Left ventricle myocardium superior (tissue), 1 donor: ENCODE results near the gene SMAD3. TPM values are rescaled to one million over a fixed set of nuclear protein-coding genes. Genes with fewer than 3 reads are reported as not detected.

Experiments used
- ATAC-seq: fragments of 200-7000 bp; cut with Tn5 transposase; one replicate; pipeline ENCODE4 v1.9.1; 2020; ENCODE audit warnings: mild to moderate bottlenecking, moderate library complexity
- DNase-seq: peaks from one replicate; pipeline ENCODE4 v3.0.0-alpha.2; 2020
- intact Hi-C: fragments of 100-400 bp; cut with micrococcal nuclease; formaldehyde crosslinking; loops from one replicate; pipeline ENCODE4 v1.11.0; 2022
- total RNA-seq: library from RNA; stranded (reverse); fragmentation: NEBNext Ultra II Directional; extraction: Animal tissue kit (Norgen Biotek cat#: 25700); gene quantifications from one replicate; pipeline ENCODE4 v1.2.1, GENCODE V29; 2021
- donor health status: DM: no; HTN: yes; CAD: no; lungs with severe emphysema.

The SMAD3 gene
- total RNA-seq, 1 donor from 2014 or later, result 16.7 TPM

- intact Hi-C loops, result no loop called here
- ATAC-seq (peak; percentile 89), DNase-seq (peak; percentile 75)
These were observed 25.9 kb downstream of the SMAD3 start for GRCh38 chr15:67091071-67091979.

GRCh38 chr15:67091980-67092677 lies 26.7 kb downstream of the SMAD3 start:
- ATAC-seq (no peak), DNase-seq (no peak)
- intact Hi-C loops, result no loop called here

- no peak for DNase-seq
- no peak for ATAC-seq
- intact Hi-C loops, result no loop called here
These were observed 27.5 kb downstream of the SMAD3 start for GRCh38 chr15:67092752-67093503.

GRCh38 chr15:67093504-67093862 lies 28.1 kb downstream of the SMAD3 start:
- DNase-seq, result peak; percentile 47

GRCh38 chr15:67094001-67094826 lies 28.8 kb downstream of the SMAD3 start:
- no peak for DNase-seq
- intact Hi-C loops, result no loop called here
- ATAC-seq, result no peak

More at GRCh38 chr15:67093504-67093862, 28.1 kb downstream of the SMAD3 start:
- intact Hi-C loops, result no loop called here
- ATAC-seq, result peak; percentile 8

- DNase-seq, result no peak
- intact Hi-C loops, result no loop called here
- no peak for ATAC-seq
These were observed 30.5 kb downstream of the SMAD3 start for GRCh38 chr15:67095912-67096311.

GRCh38 chr15:67096546-67097294 lies 31.3 kb downstream of the SMAD3 start:
- intact Hi-C loops, result no loop called here
- no peak for ATAC-seq

GRCh38 chr15:67097424-67097823 lies 32.0 kb downstream of the SMAD3 start:
- DNase-seq (no peak), ATAC-seq (no peak)
- intact Hi-C loops, result no loop called here

More at GRCh38 chr15:67096546-67097294, 31.3 kb downstream of the SMAD3 start:
- no peak for DNase-seq

- DNase-seq, result peak; percentile 53
- ATAC-seq, result peak; percentile 75
- intact Hi-C loops, result no loop called here
These were observed 32.7 kb downstream of the SMAD3 start for GRCh38 chr15:67097930-67098740.

- intact Hi-C loops, result no loop called here
- peak; percentile 12 for ATAC-seq
- no peak for DNase-seq
These were observed 33.4 kb downstream of the SMAD3 start for GRCh38 chr15:67098768-67099282.

GRCh38 chr15:67100124-67100791 lies 34.9 kb downstream of the SMAD3 start:
- intact Hi-C loops, result no loop called here
- DNase-seq (no peak), ATAC-seq (no peak)

GRCh38 chr15:67100801-67101581 lies 35.6 kb downstream of the SMAD3 start:
- DNase-seq (no peak), ATAC-seq (no peak)
- intact Hi-C loops, result no loop called here

- intact Hi-C loops, result no loop called here
- ATAC-seq (no peak), DNase-seq (no peak)
These were observed 36.7 kb downstream of the SMAD3 start for GRCh38 chr15:67101911-67102598.

GRCh38 chr15:67102599-67102929 lies 37.2 kb downstream of the SMAD3 start:
- ATAC-seq (no peak), DNase-seq (no peak)
- intact Hi-C loops, result no loop called here

GRCh38 chr15:67103021-67103420 lies 37.6 kb downstream of the SMAD3 start:
- intact Hi-C loops, result no loop called here
- no peak for DNase-seq
- ATAC-seq, result no peak
